AG09319 (cell line): ENCODE results near the gene DET1.
"Not testable (repeated sequence)": the region's sequence is repeated elsewhere in the genome, so short reads cannot be mapped to it uniquely, and the experiment has no call there.

Experiments used
- DNase-seq: peaks from one replicate; pipeline ENCODE4 v3.0.0-alpha.2; 2010; ENCODE audit warnings: low read depth; ENCODE audit errors: extremely low read depth
- TF ChIP-seq, protein P1 (sequence below): IDR thresholded peaks from 2 replicates; pipeline ENCODE4 v1.5.1; 2011; ENCODE audit warnings: low read depth, mild to moderate bottlenecking, inconsistent platforms, low read length, moderate library complexity

Gene DET1

DNA sequence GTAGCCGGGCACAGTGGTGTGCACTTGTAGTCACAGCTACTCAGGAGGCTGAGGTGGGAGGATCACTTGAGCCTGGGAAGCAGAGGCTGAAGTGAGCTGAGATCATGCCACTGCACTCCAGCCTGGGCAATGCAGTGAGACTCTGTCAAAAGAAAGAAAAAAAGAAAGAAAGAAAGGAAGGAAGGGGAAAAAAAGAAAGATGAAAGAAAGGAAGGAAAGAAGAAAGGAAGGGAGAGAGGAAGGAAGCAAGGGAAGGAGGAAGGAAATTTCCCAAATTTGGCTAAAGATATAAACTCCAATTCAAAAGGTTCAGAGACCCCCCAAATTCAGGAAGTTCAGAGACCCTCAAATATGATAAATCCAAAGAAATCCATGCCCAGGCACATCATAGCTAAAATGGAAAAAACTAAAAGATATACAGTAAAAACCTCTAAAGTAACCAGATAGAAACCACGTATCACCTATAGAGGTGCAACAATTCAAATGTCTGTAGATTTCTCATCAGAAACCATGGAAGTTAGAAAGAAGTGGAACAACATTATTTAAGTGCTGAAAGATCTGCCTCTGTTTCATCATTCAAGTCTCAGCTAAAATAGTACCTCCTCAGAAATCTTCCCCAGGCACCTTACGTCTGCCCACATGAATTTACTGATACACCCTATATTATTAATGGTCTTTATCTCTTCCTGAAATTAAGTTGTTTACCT, 10.7 kb downstream of the DET1 start:
- TF ChIP-seq, protein P1, sequence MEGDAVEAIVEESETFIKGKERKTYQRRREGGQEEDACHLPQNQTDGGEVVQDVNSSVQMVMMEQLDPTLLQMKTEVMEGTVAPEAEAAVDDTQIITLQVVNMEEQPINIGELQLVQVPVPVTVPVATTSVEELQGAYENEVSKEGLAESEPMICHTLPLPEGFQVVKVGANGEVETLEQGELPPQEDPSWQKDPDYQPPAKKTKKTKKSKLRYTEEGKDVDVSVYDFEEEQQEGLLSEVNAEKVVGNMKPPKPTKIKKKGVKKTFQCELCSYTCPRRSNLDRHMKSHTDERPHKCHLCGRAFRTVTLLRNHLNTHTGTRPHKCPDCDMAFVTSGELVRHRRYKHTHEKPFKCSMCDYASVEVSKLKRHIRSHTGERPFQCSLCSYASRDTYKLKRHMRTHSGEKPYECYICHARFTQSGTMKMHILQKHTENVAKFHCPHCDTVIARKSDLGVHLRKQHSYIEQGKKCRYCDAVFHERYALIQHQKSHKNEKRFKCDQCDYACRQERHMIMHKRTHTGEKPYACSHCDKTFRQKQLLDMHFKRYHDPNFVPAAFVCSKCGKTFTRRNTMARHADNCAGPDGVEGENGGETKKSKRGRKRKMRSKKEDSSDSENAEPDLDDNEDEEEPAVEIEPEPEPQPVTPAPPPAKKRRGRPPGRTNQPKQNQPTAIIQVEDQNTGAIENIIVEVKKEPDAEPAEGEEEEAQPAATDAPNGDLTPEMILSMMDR: no peak
- no peak for DNase-seq

DNA sequence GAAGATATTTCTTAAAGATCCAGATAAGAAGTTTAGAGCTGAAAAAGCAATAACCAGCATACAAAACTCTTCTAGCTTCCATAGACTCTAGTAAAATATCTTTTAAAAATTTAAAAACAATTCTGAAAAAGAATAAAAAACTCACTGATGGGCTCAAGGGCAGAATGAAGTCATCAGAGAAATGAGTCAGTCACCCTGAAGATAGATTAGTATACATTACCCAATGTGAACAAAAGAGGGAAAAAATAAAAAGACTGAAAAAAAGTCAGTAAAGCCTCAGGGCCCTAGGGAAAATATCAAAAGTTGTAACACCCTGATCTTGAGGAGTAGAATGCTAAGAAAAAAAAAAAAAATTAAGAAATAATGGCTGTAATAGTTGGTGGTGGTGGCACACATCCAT, 11.4 kb downstream of the DET1 start:
- TF ChIP-seq, protein P1: no peak
- no peak for DNase-seq

DNA sequence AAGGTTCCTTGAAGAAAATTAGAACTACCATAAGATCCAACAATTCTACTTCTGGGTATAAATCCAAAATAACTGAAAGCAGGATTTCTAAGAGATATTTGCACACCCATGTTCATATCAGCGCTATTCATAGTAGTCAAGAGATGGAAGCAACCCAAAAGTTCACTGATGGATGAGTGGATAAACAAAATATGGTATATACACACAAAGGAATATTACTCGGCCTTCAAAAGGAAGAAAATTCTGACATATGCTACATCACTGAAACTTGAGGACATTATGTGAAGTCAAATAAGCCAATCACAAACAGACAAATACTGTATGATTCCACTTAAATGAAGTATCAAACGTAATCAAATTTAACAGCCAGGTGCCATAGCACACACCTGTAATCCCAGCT, 13.1 kb downstream of the DET1 start:
- TF ChIP-seq, protein P1: no peak
- DNase-seq: no peak

DNA sequence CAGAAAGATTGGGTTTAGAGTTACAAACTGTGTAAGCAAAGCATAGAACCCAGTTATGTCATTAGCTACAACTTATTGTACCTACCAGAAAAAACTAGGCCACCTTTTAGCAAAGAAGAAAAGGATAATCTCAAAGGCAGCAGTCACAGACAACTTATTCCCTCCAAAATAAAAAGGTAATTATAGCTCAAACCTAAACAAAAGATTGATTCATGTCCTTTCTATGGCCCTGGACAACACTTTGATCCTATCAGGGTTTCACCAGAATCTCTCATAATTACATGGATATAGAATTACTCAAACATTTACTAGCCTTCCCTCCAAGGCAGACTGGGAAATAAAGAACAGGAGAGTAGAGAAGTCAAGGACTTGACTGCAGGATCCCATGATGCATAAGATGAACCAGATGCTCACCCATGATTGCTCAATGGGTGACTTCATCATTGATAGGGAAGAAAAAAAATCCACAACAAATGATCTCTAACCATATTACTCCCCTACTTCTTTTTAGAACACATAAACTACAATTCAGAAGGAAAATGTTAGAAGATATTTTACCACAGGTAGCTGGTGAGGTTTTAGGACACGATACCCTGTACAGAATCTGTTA, 17.4 kb downstream of the DET1 start:
- peak; percentile 25 for DNase-seq
- TF ChIP-seq, protein P1: no peak

DNA sequence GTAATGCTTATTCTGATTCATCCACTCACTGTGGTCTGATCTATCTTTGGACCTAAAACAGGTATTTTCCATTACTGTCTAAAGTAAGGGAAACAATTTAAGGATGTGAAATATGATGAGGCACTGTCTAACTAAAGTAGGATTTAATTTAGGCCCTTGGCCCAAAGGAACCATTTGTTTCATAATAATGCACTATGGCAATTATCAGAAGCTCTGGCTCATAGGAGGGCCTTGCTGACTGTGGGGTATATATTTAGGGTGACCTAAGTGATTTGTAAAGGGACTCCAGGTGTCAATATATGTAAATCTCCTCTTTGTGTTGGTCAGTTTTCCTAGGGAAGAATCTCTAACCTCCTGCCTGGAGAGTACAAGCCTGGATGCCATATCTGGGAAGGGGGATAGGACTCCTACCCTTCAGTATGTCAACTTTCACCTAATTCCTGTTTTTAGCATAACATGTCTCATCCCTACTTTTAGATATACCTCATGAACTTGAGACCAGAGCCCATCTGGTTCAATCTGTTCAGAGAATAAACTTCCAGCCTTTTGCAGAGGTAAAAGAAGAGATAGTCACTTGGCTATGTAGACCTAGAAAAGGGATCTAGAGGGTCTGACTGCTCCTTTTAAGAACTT, 20.1 kb downstream of the DET1 start:
- no peak for DNase-seq
- TF ChIP-seq, protein P1: no peak

DNA sequence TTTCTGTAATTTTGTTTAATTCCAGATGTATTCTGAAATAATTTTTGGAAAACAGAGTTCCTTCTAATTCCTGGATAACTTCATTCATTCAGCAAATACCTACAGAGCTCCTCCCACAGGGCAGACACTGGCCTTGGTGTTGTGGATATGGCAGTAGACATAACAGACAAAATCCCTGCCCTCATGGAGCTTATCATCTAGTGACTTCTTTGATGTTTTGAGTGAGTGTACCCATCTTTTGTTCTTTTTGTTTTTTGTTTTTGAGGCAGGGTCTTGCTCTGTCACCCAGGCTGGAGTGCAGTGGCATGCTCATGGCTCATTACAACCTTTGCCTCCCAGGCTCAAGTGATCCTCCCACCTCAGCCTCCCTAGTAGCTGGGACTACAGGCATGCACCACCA, 21.1 kb downstream of the DET1 start:
- DNase-seq: no peak
- TF ChIP-seq, protein P1: no peak

DNA sequence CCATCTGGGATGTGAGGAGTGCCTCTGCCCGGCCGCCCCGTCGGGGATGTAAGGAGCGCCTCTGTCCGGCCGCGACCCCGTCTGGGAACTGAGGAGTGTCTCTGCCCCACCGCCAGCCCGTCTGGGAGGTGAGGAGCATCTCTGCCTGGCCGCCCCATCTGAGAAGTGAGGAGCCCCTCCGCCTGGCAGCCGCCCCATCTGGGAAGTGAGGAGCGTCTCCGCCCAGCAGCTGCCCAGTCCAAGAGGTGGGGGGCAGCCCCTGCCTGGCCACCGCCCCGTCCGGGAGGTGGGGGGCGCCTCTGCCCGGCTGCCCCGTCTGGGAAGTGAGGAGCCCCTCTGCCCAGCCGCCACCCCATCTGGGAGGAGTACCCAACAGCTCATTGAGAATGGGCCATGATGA, 22.4 kb downstream of the DET1 start:
- DNase-seq: not testable (repeated sequence)

DNA sequence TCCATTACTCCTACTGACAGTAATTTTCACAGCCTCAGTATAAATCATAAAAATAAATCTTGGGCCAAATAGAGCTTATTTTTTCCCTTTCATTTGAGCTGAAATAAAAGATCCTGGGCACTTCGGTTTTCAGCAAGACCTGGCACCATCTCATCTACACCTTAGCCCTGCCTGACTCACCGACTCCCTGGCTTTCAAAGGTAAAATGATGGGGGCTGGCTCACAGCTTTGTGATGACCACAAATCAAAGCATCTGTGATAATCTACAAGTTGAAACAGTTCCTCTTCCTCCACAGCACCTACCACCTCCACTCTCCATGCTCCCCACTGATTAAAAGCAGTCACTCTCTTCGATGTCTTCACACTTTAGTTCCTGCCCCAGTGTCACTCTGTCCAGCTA, 27.6 kb downstream of the DET1 start:
- DNase-seq: no peak
- TF ChIP-seq, protein P1: no peak
